GM21528 (cell line): ENCODE data around the gene PRSS3.
"Not testable (repeated sequence)": the region's sequence is repeated elsewhere in the genome, so short reads cannot be mapped to it uniquely, and the experiment has no call there.

ENCODE experiments used
- ATAC-seq: cut with Tn5 transposase; IDR thresholded peaks from one replicate; pipeline ENCODE4 v1.9.1; 2021; ENCODE audit warnings: mild to moderate bottlenecking, moderate library complexity; ENCODE audit not compliant: unreplicated experiment, low FRiP score

Gene PRSS3

DNA sequence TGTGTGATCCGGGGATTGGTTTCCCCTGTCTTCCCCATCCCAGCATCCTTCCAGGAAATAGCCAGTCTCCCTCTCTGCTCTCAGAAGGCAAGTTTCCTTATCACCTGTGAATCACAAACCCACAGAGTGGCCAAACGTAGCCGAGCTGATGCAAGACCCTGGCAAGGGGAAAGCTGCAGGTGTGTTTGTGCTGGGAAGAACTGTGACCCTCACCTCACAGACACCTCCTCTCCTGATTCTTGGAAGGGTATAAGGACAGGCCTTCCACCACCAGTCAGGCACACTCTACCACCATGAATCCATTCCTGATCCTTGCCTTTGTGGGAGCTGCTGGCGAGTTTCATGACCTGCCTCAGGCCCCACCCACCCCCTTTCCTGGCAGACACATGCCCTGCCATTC, at the start of gene PRSS3:
Gene PRSS3 (plus strand): TSS at position 281 of the 400 bp plus-strand sequence. CDS start 13 bp downstream, at position 294.
- no peak for ATAC-seq

DNA sequence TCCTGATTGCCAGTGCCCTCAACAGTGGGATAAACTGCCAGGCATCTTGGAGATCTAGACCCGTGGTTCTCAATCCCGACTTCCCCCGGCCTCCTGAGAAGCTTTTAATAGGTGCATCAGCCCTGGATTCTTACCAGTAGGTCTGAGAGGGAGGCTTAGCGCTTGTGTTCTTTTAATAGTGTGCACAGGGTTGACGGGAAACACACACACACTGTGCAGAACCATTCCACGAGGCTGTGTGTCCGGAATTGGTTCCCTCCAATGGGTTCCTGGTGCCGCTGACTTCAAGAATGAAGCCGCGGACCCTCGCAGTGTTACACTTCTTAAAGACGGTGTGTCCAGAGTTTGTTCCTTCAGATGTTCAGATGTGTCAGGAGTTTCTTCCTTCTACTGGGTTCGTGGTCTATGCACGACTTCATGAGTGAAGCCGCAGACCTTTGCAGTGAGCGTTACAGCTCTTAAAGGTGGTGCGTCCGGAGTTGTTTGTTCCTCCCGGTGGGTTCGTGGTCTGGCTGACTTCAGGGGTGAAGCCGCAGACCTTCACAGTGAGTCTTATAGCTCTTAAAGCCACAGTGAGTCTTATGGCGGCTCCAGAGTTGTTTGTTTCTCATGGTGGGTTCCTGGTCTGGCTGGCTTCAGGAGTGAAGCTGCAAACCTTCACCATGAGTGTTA, 46.6 kb upstream of the PRSS3 start:
- ATAC-seq: no peak

DNA sequence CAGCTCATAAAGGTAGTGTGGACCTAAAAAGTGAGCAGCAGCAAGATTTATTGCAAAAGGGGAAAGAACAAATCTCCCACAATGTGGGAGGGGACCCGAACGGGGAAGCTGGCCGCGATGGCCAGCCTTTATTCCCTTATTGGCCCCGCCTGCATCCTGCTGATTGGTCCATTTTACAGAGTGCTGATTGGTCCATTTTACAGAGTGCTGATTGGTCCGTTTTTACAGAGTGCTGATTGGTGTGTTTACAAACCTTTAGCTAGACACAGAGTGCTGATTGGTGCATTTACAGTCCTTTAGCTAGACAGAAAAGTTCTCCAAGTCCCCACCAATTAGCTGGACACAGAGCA, 46.1 kb upstream of the PRSS3 start:
- not testable (repeated sequence) for ATAC-seq

DNA sequence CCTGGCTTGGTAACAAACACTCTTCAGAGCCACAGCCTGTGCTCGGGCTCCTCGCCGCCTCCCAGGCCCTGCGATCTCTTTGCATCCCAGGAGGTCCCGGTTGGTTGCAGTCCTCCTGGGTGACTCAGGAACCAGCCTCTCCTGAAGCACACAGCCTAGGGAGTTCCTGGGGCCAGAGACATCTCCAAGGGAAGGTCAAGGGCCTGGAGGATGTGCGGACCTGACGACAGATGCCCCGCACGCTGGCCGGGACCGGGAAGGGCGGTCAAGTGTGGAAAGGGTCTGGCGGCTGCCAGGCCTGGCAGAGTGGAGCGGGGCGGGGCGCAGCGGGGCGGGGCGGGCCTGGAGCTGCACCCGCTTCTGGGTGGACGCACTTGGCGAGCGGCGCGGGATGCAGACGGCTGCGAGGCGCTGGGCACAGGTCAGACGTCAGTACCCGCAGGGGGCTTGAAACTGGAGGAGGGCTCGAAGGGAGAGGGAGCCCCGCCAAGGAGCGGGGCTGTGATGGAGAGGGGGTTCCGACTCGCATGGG, 45.0 kb upstream of the PRSS3 start:
- no peak for ATAC-seq

DNA sequence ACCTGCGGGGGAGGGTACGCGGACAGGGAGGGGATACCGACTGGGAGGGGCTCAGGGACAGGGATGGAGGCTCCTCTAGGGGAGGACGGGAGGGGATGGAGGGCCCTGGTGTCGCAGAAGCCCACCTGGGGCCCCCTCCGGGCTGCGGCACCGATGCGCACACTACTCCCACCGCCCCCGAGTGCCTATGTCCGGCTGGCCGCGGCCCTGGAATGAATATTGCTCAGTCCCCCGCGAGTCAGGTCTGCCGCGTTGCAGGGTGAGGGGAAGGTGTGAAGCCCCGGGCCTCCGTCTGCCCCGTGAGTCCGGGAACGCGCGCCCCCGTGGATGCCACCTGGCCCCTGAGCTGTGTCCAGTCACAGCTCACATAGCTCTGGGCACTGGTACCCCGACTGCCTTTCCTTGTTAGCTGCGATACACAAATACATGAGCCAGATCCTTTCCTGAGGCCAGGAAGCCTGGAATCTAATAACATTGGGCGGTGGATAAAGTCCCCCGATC, 44.5 kb upstream of the PRSS3 start:
- ATAC-seq: no peak

DNA sequence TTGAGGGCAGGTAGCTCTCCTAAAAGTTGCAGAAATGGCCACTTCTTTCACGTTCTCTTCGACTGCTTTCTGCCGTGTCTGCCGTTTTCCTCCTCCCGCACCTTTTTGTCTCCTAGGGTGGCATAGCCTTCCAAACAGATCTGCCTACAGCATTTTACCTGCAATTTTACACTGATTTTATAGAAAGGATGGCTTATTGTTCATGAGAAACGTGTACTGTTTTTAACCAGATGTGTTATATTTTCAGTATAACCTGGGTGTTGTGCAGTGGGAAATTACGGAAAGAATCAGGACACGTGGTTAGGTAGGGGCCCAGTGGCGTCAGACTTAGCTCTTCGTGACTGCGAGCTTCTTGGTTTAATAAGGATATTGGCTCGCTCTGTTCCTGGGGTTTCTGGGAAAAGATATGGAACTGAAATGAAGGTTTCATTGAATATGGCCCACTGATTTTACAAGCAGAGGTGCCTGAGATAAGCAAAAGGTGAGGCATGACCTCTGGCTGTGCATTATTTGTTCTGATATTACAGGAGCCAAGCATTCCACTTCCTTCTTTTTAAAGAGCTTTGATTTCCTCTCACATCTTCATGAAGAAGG, 43.7 kb upstream of the PRSS3 start:
- ATAC-seq: no peak

DNA sequence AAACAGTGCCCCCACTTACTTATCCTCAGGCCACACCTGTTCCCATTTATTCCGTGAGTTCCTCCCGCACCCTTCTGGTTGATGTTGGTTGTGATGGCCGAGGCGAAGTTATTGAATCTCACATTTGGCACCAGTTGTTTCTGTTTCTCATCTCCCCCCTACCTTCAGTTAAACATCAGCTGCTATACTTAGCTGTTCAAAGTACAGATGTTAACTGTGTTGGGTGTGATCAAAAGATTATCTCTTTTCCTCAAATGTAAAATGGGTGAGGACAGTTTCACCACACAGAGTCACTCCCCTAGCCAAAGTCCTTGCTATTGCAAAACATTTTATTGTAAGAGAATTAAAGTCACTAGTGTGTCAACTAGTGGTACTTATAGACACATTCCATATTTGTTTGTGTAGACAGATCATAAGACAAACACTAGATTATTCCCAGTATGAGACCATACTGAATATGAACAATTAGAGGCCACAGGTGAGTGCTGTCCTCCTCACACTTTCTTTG, 43.2 kb upstream of the PRSS3 start:
- ATAC-seq: no peak

DNA sequence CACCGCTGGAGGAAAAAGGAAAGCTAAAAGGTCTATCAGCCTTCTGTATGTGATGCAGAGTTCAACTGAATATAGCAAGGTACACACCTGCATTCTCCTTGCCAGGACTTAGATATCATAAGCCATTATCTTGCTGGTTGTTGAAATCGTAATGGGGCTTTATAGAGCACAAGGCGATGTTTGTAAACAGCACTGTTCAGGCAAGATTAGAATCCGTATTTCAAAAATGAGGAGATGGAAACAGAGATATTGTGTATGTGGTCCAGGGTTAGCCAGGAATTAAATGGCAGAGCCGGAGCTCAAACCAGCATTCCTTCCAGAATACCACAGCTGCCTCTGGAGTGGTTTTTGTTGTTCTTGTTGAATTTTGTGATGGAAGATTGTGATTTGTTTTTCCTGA, 42.6 kb upstream of the PRSS3 start:
- ATAC-seq: not testable (repeated sequence)

DNA sequence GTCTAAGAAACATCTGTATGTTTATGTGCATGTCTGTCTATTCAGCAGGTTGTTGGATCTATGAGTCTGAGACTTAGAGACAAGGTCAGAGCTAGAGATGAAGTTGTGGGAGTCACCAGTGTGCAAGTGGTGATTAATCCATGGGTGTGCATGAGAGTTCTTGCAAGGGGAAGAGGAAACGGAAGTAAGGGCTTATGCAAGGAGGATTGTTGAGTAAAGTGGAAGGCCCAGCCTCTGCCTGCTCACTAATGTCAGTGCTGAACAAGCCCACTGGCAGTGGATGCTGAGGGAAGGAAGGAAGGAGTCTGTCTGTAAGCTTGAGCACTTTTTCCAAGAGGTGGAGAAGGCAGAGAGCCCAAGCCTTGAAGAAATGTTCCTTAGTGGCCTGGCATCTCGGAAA, 35.7 kb upstream of the PRSS3 start:
- not testable (repeated sequence) for ATAC-seq

DNA sequence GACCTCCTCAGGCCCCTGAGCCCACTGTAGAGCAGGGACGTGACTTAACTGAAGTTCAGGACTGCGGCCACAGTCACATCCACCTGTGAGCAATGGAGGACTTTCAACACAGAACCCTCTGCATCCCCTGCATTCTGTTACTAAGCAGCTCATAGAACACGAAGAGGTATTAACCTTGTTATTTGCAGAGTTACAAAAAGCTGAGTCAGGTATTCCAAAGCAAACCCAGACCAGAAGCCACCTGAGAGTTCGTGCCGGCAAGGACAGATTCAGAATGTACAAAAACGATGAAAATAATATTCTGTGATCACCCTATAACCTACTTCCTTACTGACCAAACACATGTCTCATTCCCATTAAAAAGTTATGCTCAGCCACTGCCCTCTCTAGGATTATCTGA, 33.0 kb upstream of the PRSS3 start:
- no peak for ATAC-seq

DNA sequence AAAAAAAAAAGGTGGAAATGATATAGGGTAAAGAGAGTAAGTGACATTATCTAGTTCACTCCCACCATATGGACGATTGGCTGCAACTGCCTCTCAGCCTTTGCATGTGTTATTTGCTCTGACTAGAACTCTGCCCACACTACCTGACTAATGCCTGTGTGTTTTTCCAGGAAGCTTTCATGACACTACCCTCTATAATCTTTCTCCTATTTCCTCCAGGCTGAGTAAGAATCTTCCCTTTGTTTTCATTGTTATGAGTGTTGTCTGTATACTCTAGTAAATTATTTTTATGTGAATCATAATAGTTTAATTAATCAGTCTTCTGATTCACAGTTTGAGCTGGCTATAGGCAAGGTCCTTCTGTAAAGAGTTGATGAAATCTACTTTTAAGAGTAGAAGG, 31.7 kb upstream of the PRSS3 start:
- not testable (repeated sequence) for ATAC-seq

DNA sequence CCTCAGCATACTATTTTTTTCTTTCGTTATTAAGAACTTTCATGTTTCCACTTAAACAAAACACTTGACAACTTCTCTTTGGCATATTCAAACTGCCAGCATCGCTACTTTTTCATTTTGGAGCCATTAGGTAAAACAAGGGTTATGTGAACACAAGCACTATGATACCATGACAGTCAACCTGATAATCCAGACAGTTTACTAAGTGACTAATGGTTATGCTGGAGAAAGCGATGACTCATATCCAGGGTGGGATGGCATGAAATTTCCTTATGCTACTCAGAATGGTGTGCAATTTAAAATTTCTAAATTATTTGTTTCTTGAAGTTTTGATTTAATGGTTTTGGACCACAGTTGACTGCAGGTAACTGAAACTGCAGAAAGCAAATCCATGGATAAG, 29.9 kb upstream of the PRSS3 start:
- ATAC-seq: no peak

DNA sequence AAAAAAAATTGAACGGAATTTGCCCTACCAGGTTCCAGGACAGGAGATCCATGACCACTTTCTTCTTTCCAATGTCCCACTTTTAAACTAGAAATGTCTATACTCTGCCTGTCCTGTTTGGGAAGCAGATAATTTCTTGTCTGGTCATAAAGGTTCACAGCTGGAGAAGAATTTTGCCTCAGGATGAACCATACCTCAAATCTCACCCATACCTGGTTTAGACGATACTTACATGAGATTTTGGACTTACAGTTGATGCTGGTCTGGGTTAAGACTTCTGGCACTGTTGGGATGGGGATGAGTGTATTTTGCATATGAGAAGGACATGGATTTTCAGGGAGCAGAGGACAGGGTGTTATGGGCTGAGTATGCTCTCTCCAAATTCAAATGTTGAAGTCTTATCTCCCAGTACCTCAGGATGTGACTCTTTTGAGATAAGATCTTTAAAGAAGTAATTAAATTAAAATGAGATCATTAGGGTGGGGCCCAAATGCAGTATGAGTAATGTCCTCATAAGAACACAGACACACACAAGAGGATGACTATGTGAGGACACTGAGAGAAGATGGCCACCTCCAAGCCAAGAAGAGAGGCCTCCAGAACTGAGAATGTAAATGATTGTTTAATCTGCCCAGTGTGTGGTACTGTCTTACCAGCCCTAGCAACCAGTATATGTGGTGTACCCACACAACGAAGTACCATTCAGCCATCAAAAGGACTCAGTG, 25.0 kb upstream of the PRSS3 start:
- ATAC-seq: not testable (repeated sequence)

DNA sequence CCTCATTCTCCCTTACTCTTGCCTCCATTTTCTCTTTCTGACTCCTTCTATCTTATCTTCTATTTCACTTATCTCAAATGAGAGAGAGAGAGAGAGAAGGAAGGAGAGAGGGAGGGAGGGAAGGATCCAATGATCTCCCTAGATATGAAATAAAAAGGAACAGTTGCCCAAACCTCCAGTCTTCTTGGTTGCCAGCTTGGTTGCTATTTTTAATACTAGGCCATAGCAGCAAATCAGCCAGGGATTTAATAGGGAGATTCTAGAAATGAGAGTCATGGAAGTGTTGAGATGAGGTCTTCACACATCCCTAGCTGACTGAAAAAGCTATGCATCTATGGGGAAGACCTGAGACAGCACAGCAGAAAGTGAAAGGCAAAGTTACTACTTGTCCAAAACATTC, 22.2 kb upstream of the PRSS3 start:
- ATAC-seq: not testable (repeated sequence)

DNA sequence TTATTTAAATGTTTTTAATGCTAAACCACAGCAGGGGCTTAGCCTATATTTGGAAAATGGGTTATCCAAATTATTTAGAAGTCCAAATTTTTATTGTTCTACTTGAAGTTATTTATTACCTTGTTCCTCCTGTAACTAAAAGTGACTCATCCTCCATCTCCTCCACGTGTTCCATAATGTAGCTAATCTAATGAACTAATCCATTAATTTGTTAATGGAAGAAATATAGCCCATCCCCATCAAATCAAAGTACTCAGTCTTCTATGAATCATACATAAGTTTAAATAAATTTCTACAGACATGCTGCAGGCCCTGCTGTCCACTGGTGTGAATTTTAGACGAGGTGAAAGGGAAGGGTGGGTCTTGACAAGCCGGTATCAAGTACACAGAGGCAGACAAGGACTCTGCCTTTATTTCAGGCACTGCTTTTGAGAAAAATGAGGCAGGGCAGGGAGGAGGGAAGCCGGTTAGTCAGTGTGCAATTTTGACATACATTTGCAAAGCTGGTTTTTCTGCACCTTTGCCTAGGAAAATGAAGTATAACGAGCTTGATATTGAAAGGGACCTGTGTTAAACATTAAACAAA, 21.2 kb upstream of the PRSS3 start:
- not testable (repeated sequence) for ATAC-seq

DNA sequence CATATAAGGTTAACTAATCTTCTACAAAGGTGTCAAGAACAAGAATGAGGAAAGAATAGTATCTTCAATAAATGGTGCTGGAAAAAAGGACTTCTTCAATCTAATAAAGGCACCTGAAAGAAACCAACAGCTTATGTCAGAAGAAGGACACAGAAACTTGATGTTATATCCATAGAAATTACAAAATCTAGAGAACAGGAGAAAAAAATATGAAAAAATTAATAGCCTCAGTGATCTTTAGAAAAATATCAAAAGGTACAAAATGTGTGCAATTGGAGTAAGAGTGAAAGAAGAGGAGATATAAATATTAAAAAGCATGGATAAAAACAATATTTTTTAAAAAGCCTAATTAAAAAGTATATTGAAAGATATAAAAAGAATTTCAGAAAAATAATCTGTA, 18.8 kb upstream of the PRSS3 start:
- no peak for ATAC-seq

DNA sequence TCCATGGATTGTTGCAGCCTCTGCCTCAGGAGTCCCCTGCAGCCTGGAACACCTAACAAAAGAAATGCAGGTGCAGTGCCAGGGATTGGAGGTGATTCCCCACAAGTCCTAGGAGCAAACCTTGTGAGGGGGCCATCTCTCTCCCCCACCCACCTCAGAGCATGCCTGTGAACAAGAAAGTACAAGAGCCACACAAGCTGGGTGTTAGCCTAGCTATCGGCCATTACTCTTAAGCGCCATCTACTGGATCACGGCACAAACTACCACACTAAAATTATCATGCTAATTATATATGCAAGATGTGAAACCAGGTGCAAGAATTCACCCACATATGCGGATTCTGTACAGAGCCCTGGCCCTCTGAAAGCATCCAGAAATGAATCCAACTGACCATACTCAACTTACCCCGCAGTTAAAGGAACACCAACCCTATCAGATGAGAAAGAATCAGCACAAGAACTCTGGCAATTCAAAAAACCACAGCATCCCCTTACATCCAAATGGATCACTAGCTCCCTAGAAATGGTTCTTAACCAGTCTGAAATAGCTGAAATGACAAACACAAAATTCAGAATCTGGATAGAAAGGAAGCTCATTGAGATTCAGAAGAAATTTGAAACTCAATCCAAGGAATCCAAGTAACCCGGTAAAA, 16.5 kb upstream of the PRSS3 start:
- peak; percentile 60 for ATAC-seq

DNA sequence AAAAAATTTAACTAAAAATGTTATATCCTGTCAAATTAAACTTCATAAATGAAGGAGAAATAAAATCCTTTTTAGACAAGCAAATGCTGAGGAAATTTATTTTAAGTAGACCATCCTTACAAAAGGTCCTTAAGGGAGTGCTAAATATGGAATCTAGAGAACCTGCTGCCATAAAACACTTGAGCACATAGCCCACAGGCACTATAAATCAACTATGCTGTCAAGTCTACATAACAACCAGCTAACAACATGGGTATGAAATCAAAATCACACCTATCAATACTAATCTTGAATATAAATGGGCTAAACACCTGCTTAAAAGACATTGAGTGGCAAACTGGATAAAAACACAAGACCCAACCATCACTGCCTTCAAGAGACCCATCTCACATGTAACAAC, 15.1 kb upstream of the PRSS3 start:
- ATAC-seq: no peak

DNA sequence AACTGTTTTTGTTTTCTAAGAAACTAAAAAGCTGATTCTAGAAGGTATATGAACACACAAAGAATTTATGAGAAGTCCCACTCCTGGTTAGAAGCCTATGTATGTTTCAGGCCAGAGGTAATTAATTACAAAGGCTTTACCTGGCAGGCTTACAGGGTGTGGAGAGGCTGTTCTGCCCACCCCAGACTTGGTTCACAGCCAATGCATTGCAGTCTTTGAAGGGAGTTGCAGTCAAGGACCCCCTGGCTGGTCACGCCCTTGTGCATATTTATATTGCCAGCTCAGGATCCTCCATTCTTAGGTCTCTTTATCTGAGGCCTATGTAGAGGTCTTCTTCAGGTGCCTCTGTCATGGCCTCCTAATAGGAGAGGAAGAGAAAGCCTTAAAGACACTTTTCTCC, 13.6 kb upstream of the PRSS3 start:
- no peak for ATAC-seq

DNA sequence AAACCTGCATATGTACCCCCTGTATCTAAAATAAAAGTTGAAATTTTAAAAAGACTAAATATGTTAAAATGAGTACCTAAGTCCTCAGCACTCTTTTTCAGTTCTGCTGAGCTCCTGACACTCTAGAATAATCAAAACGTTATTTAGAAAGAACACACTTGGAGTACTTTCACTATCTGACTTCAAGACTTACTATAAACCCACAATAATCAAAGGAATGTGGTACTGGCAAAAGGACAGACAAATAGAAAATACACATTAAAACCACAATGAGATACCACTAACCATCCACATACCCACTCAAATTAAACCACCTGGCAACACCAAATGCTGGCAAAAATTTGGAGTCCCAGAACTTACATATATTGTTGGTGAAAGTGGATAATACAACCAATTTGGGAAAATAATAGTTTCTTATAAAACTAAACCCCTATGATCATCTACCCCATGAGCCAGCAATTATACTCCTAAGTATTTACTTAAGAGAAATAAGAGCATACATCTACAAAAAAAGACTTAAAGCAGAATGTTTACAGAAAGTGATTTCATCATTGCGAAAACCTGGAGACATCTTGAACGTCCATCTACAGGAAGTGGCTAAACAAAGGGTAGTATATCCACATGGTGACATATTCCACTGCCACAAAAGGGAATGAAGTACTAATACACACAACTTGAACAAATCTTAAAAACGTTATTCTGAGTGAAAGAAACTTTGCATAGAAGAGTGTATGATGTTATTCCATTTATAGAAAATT, 12.8 kb upstream of the PRSS3 start:
- ATAC-seq: no peak
